Activated CD8-positive, alpha-beta memory T cell treated with anti-CD3 and anti-CD28 coated beads for 1 hour (primary cell): ENCODE measurements around the gene PDPN.

Experiments used
- DNase-seq, 2 donors: peaks; one replicate each; pipeline ENCODE4 v3.0.0-alpha.2; 2020; ENCODE audit warnings: low read depth in 1 of 2; ENCODE audit errors: extremely low read depth in 1 of 2

The PDPN gene

DNA sequence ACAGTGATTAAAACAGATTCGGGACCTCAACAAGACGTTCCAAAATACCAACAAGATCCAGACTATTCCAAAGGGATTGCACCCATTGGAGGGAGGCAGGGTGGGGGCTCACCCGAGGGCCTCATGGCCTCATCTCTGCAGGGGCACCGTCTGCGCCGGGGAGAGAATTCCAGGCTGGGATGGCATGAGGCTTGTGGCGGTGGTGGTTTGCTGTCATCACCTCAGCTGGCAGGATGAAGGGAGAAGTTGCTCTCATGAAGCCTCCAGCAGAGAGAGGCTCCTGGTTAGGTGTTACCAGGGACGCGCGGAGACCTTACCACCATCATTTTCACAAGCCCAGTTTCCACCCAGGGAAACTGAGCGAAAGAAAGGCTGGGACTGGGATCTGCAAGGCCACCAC, 6.7 kb upstream of the PDPN start:
- no peak for DNase-seq

GRCh38 chr1:13577846-13578245, 5.8 kb upstream of the PDPN start:
- no peak for DNase-seq

DNA sequence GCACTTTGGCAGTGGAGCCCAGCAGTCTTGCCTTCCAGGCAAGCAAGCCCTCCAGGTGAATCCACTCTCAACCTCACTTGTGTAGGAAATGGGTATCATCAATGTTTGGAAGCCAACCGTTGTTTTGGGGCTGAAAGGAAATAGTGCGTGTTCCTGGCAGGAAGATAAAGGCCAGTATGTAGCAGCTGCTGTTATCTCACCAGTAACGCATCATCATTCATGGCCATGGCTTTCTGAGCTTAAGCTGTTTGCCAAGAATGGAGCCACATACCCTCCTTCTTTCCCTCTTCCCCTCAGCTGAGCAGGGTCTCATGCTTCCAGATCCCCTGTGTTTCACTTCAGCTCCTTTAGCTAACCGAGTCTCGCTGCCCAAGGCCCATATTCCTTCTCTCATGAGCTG, 2.2 kb upstream of the PDPN start:
- no peak for DNase-seq

DNA sequence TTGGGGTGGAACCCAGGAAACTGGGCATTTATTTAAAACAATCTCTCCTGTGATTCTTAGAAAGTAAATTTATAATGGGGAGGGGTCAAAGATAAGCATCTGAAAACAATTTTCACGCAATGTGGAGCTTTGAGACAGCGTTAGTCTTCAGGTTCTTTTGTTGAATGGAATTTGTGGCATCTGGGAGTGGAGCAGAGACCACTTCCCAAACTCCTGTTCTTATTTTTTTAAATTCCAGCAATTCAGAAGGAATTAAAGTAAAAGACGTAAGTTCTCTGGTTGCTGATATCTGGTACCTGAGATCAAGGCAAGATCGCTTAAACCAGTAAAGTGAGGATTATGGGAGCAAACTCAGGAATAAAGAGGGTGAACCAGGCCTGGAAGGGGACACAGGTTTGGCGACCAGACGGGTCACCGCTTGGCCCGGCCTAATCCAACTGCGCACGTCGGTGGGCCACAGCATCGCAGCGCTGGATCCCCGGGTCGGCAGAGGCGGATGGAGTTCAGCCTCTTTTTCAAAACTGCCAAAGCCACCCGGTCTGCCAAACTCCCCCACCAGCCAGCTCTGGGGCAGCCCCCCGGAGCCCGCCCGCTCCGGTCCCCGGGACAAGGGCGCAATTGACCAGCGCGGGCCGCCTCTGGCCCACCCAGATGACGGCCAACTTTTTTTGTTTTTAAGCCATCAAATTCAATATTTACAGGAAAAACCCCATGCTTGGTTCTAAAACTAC, 754 bp upstream of the PDPN start:
- DNase-seq = no peak

GRCh38 chr1:13583966-13584791, 547 bp downstream of the PDPN start:
- DNase-seq = no peak

DNA sequence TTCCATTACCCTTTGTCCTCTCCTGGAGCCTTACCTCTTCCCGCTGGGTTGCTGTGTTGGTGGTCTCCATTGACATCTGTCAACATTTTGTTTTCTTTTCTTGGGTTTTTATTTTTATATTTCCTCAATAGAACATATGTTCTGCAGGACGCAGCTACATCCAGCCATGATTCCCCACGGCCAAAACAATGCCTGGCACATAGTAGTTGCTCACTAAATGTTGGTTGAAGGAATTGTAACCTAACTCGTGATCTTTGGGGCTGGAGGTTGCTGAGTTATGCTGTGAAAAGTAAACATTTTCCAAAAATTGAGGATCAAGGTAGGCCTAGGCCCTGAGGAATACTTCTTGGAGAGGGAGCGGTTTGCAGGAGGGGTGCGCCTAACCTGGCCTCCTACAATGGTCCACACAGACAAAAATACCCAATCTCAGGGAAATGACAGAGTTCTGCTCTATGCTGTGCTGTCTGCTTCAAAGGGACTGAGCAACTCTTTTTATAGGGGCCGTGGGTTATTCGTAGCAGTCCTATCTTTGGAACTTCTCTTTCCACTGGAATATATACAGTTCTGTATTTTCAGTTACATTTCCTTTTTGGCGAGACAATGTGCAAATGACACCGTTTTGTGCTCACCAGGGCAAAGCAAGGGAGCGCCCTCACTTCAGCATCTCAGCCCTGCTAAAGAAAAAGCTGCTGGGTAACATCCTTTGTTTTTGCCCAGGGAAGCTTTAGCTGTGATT, 1.4 kb downstream of the PDPN start:
- DNase-seq = no peak

- DNase-seq = no peak
Observed at GRCh38 chr1:13585612-13585991, 2.0 kb downstream of the PDPN start.

GRCh38 chr1:13586001-13586400, 2.4 kb downstream of the PDPN start:
- DNase-seq = no peak

DNA sequence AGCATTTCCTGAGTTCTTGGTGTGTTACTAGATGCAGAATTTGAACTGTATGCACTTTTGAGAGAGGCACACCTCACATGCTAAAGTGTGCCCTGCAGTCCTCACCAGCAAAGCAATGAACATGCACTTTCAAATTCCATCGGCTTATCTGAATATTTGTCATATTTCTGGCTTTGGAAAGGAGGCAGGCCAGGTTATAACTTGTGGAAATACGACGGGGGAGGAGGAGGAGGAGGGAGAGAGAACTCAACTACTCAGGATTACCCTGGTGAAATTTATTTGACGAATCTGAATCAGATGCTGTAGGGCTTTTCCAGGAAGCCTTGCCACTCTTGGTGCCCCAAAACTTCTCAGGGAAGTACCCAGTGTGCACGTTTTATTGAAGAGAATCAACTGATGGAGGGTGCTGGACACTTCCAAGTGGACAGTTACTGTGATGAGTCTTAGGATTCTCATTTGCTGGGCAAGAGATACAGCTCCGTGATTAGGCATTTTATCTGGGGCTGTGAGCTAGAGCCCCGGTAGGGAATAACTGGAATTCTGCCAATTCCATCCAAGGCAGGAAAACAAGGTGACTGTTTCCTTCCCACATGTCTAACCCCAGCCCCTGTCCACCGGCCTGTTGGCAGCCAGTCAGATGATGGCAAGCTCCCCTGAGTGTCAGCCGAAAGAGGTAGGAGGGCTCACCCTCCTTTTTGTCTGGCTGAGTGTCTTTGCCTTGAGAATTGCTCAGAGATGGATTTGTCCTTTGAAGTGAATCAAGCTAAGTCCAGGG, 3.8 kb downstream of the PDPN start:
- DNase-seq = no peak

GRCh38 chr1:13588946-13589796, 5.5 kb downstream of the PDPN start:
- no peak for DNase-seq

GRCh38 chr1:13590486-13590885, 6.9 kb downstream of the PDPN start:
- no peak for DNase-seq

GRCh38 chr1:13593511-13594131, 10.0 kb downstream of the PDPN start:
- DNase-seq = no peak

- DNase-seq = no peak
Observed at GRCh38 chr1:13595411-13595810, 11.8 kb downstream of the PDPN start.

- no peak for DNase-seq
Observed at GRCh38 chr1:13597166-13597565, 13.5 kb downstream of the PDPN start.

GRCh38 chr1:13600762-13601453, 17.3 kb downstream of the PDPN start:
- no peak for DNase-seq

- DNase-seq = no peak
Observed at GRCh38 chr1:13604176-13604575, 20.5 kb downstream of the PDPN start.

GRCh38 chr1:13604721-13605120, 21.1 kb downstream of the PDPN start:
- DNase-seq = no peak

GRCh38 chr1:13605159-13605558, 21.5 kb downstream of the PDPN start:
- DNase-seq = no peak

DNA sequence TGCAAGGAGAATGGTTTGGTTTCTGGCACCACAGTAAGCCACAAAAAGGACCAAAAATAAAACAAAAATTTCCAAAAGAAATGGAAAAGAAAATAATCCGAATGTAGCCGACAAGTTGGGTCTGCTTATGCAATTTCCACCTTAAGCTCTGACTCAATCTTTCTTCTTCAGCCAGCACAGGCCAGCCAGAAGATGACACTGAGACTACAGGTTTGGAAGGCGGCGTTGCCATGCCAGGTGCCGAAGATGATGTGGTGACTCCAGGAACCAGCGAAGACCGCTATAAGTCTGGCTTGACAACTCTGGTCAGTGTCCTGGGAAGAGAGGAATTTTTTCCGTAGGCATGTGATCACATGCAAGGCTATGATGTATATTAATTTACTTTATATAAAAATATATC, 23.4 kb downstream of the PDPN start:
- no peak for DNase-seq
